ENCODE results near the gene RNF17. TPM values are rescaled to one million over a fixed set of nuclear protein-coding genes. Genes with fewer than 3 reads are reported as not detected.

RNF17 gene
- total and polyA plus RNA-seq, 4 donors = 0.08 to 0.14 TPM; not detected in 2

- Histone ChIP-seq H3K27me3 (ENCODE audit: control insufficient read depth in 4 of 4, insufficient read depth in 4 of 4, low read length in 3 of 4) (no peaks in the 10 kb centered on the region), H3K9me3 (ENCODE audit: control insufficient read depth in 4 of 4, low read length in 3 of 4) (no peaks in the 10 kb centered on the region), H3K4me3 (ENCODE audit: low read depth in 1 of 3, low read length in 3 of 3) (no peak overlapping the region), H3K9ac (ENCODE audit: low read depth in 1 of 2, low read length in 2 of 2) (no peak overlapping the region), H3K4me1 (ENCODE audit: control insufficient read depth in 4 of 4, insufficient read depth in 4 of 4, low read length in 3 of 4) (no peaks in the 10 kb centered on the region), H3K36me3 (ENCODE audit: control insufficient read depth in 4 of 4, insufficient read depth in 3 of 4, low read depth in 1 of 4, low read length in 3 of 4) (no peaks in the 10 kb centered on the region), H3K27ac (ENCODE audit: low read depth in 1 of 2, low read length in 2 of 2) (no peak overlapping the region)
- DNase-seq (ENCODE audit: low spot score) = no peak
- TF ChIP-seq REST (IDR thresholded peaks at IDR 0.05) = no peak
- TF ChIP-seq ATF3 (IDR thresholded peaks at IDR 0.05) = no peak
- no peak for TF ChIP-seq HNF4A (conservative IDR thresholded peaks at IDR 0.05)
- TF ChIP-seq FOXA2 (IDR thresholded peaks at IDR 0.05) = no peak
- no peak for TF ChIP-seq HNF4G (IDR thresholded peaks at IDR 0.05)
- TF ChIP-seq MAX (IDR thresholded peaks at IDR 0.05) = no peak
- TF ChIP-seq RXRA (IDR thresholded peaks at IDR 0.05) = no peak
- TF ChIP-seq NR2F2 (IDR thresholded peaks at IDR 0.05) = no peak
- TF ChIP-seq GABPA (IDR thresholded peaks at IDR 0.05 in 1 of 2, conservative IDR thresholded peaks at IDR 0.05 in 1 of 2) = no peak
- WGBS = 94% methylated on average over 15 of the region's 15 CpGs
Measured at GRCh38 chr13:24764276-24764630, 284 bp downstream of the RNF17 start.

- Histone ChIP-seq H3K4me1 (ENCODE audit: control insufficient read depth in 4 of 4, insufficient read depth in 4 of 4, low read length in 3 of 4) (no peaks in the 10 kb centered on the region), H3K9ac (ENCODE audit: low read depth in 1 of 2, low read length in 2 of 2) (no peak overlapping the region), H3K27ac (ENCODE audit: low read depth in 1 of 2, low read length in 2 of 2) (no peak overlapping the region), H3K9me3 (ENCODE audit: control insufficient read depth in 4 of 4, low read length in 3 of 4) (peaks cover 0 to 1% (median 0%) of the 10 kb centered on the region in 4 donors), H3K27me3 (ENCODE audit: control insufficient read depth in 4 of 4, insufficient read depth in 4 of 4, low read length in 3 of 4) (peaks cover 0 to 8% (median 2%) of the 10 kb centered on the region in 4 donors), H3K4me3 (ENCODE audit: low read depth in 1 of 3, low read length in 3 of 3) (no peak overlapping the region), H3K36me3 (ENCODE audit: control insufficient read depth in 4 of 4, insufficient read depth in 3 of 4, low read depth in 1 of 4, low read length in 3 of 4) (no peaks in the 10 kb centered on the region)
- 77% methylated on average over 1 of the region's 1 CpG for WGBS
- DNase-seq (ENCODE audit: low spot score) = no peak
- TF ChIP-seq REST (IDR thresholded peaks at IDR 0.05) (no peak), RXRA (IDR thresholded peaks at IDR 0.05) (no peak), GABPA (IDR thresholded peaks at IDR 0.05 in 1 of 2, conservative IDR thresholded peaks at IDR 0.05 in 1 of 2) (no peak), RAD21 (IDR thresholded peaks at IDR 0.05) (no peak), CTCF (IDR thresholded peaks at IDR 0.05; ENCODE audit: low read depth, low read length, missing input control) (no peak), JUND (IDR thresholded peaks at IDR 0.05) (no peak), YY1 (IDR thresholded peaks at IDR 0.05) (no peak)
Measured at GRCh38 chr13:24777171-24777570, 13.2 kb downstream of the RNF17 start.
